Cardiac fibroblast (primary cell): ENCODE measurements around the gene OBI1.

ENCODE experiments used
- DNase-seq, 2 donors: peaks; one replicate each; pipeline versions ENCODE4 v3.0.0 to v3.0.0-alpha.2; 2010; ENCODE audit warnings: low read depth in 2 of 2
- H3K4me3 ChIP-seq, 2 donors: replicated peaks in 1 of 2; 1 replicate in 1 of 2; 2 replicates in 1 of 2; pipeline ENCODE4 v1.5.1; 2011; ENCODE audit warnings: low read depth in 2 of 2, low read length in 2 of 2, mild to moderate bottlenecking in 2 of 2, moderate library complexity in 1 of 2
- CTCF ChIP-seq: IDR thresholded peaks from one replicate; pipeline ENCODE4 v1.5.1; 2011; ENCODE audit warnings: low read depth, mild to moderate bottlenecking, low read length, inconsistent platforms

Gene OBI1

DNA sequence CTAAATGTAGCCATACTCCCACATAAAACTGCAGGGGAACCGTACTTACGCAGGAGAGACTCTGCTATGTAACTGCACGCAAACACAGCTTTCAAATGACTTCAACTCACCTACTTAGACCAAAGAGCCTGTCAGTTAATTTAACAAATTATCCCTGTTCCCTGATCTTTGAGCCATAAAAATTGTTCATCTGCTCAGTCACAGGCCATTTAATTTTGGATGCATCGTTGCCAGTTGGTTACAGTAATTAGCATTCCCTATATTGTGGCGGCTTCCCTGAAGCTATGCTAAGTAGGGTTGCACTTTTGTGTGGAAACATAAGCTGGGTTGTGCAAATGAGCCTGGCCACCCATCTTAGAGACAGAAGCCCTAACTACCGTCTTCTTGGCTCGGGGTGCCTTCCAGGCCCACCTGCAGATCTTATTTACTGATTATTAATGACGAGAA lies 21.2 kb upstream of the OBI1 start:
- TF ChIP-seq CTCF: no peak
- no peak for DNase-seq
- H3K4me3 ChIP-seq: no peak overlapping the region

DNA sequence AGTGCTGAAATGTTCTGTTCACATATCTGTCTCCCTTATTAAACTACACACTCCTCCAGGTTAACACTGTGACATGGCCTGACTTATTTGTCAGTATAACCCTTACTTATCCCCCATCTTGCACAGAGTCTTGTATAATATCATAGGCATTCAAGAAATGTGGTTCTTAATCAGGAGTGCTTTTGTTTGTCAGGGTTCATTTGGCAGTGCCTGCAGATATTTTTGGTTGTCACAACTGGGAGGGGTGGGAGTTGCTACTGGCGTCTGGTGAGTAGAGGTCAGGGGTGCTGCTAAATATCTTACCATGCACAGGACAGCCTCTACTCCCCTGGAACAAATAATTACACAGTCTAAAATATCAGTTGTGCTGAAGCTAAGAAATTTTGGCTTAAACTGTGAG lies 20.4 kb upstream of the OBI1 start:
- no peak for TF ChIP-seq CTCF

GRCh38 chr13:78675112-78675511 lies 16.2 kb upstream of the OBI1 start:
- no peak for TF ChIP-seq CTCF
- H3K4me3 ChIP-seq: no peak overlapping the region
- no peak for DNase-seq

More for the DNA sequence above, 20.4 kb upstream of the OBI1 start:
- H3K4me3 ChIP-seq: no peak overlapping the region
- peak in 1 of 2 donors; percentile 17 for DNase-seq

DNA sequence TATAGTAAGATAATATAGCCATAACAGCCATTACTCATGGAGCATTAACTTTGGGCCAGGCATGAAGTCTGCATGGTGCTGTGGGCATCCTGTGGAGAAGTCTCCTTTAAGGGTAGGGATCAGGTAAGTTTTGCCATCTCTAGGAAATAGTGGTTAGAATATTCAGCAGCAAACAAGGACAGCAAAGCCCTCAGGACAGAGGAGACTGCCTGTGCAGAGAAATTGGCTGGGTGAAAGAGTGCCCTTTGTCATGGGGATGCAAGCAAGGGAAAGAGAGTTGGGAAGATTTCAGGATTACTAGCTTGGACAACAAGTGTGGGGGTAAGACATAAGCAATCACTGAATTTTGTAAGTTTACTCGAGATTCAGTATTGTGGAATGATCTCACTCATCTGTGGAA lies 15.7 kb upstream of the OBI1 start:
- DNase-seq: no peak
- H3K4me3 ChIP-seq: no peak overlapping the region
- no peak for TF ChIP-seq CTCF

- TF ChIP-seq CTCF: no peak
These were observed 3.5 kb upstream of the OBI1 start for GRCh38 chr13:78662467-78662866.

GRCh38 chr13:78660495-78660857 lies 1.5 kb upstream of the OBI1 start:
- no peak for DNase-seq
- no peak for TF ChIP-seq CTCF
- peak overlapping the region; percentile 89 to 96 for H3K4me3 ChIP-seq

More at GRCh38 chr13:78662467-78662866, 3.5 kb upstream of the OBI1 start:
- DNase-seq: no peak
- no peak overlapping the region for H3K4me3 ChIP-seq
